Epidermal melanocyte (primary cell): ENCODE results near the gene TRIM31.
"Not testable (repeated sequence)": the region's sequence is repeated elsewhere in the genome, so short reads cannot be mapped to it uniquely, and the experiment has no call there.

ENCODE experiments used
- DNase-seq: peaks from one replicate; pipeline ENCODE4 v3.0.0; 2011; ENCODE audit warnings: low spot score; ENCODE audit not compliant: insufficient read length

The TRIM31 gene

DNA sequence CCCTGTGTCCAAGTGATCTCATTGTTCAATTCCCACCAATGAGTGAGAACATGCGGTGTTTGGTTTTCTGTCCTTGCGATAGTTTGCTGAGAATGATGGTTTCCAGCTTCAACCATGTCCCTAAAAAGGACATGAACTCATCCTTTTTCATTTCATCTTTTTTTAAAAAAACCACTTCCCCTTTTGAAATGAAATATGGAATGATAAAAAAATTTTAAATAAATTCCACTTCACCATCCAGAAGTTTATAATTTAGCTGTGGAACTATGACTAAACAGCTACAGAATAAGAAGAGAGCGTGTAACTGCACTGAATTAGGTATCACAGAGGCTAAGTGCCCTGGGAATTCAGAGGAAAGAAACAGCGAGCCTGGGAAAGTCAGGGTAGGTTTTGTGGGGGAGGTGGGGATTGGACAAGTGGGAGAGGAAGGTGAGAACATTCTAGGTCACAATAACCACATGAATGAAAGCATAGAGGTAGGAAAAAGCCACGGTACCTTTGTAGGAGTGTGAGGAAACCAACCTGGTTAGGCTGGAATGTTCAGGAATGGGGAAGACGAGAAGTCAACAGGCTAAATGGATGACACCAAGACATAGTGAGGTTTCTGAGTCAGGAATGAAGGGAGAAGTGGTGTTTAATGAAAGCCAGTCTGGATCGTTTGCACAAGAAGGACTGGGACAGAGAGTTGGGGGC is 37.1 kb upstream of the TRIM31 start:
- DNase-seq = no peak

DNA sequence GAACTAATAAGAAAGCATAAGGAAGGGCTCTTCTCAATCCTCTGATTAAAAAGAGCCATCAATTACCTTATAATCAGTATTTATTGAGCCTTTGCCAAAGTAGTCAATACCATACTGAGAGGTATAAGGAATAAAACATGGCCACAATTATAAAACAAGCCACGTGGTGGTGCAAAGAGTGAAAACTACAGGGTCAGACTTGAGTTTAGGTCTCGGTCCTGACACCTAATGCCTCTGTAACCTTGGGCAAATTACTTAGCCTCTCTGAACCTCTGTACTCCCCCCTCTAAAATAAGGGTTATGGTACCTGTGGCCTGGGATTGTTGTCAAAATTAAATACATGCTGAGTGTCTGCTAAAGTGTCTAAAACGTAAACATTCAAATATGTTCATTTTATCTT is 36.3 kb upstream of the TRIM31 start:
- no peak for DNase-seq

DNA sequence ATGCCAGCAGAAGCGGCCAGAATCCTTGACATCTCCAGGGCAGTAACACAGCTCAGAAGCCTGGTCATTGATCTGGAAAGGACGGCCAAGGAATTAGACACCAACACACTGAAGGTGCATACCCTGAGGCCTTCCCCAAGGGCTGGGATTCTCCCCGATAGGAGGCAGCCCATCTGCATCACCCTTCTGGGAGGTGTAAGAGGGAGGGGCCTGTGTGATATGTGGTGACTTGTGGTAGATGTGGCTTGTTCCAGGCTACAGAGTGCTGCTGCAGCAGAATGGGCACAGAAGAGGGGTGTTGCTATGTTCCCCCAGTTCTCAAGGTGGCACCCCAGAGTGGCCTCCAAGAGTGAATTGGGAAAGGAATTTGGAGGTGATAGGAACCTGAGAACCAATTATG is 34.2 kb upstream of the TRIM31 start:
- no peak for DNase-seq

DNA sequence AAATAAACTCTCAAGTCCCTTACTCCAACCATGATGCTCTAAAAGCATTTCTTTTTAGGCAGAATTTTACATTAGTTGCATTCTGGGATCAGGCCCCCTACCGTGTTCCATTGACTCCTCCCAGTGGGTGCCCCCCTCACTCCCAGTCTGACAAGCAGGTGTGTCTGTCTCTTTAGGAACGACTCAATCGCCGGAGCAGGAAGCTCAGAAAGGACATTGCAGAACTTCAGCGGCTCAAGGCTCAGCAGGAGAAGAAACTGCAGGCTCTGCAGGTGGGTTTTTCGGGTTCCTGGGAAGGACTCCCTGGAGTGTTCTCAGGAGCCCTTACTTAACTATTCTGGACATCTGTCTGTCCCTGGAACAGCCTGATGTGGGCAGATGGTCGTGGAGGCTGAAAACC is 32.9 kb upstream of the TRIM31 start:
- DNase-seq = no peak

DNA sequence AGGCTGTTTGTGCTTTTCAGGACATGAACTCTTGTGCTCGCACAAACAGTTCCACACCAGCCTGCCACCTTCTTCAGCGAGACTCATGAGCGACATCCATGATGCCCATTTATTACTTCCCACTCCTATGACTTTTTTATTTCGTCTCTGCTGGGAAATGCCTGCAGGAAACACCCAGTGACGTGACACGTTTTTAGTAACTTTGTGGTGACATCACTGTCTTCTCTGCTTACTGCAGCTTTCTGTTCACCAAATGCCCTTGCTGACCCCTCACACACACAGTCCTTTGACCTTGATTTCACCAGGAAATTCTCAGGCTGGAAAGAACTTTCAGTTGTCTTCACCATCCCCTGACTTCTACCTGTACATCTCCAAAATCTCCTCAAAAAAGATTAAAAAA is 31.9 kb upstream of the TRIM31 start:
- DNase-seq = no peak

DNA sequence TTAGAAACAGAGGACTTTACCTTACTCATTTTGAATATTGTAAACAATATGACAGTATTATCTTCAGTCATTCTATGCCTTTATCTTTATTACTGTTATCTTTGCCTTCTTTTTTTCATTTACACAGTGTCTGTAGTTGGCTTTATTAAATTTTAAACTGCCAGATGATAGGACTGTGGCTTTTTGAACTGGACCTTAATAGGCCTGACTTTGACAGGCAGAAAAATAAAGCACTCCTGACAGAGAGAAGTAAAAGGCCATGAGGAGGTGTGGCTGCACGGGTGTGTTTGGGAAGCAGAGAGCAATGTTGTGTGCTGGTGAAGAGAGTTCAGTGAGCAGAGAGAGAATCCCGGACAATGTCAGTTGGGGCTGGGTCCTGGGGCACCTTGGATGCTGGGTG is 30.9 kb upstream of the TRIM31 start:
- DNase-seq = no peak

DNA sequence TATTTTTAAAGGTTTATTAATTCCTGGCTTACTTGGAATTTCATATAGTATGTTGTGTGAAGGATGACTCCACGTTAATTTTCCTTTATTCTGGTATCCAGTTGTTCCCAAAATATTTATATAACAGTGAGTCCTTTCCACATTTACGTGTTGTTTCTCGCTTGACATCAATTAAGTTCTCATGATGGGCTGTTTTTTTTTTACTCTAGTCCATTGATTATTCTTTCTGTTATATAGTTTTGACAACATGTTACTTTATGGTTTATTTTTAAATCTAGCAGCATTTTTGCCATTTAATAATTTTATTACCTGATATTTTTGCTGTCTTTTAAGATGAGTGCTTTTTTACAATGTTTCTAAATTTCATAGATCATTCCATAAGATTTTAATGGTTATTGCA is 29.8 kb upstream of the TRIM31 start:
- DNase-seq = no peak

DNA sequence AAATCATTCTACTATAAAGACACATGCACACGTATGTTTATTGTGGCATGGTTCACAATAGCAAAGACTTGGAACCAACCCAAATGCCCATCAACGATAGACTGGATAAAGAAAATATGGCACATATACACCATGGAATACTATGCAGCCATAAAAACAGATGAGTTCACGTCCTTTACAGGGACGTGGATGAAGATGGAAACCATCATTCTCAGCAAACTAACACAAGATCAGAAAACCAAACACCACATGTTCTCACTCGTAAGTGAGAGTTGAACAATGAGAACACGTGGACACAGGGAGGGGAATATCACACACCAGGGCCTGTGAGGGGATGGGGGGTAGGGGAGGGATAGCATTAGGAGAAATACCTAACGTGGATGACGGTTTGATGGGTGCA is 27.4 kb upstream of the TRIM31 start:
- not testable (repeated sequence) for DNase-seq

DNA sequence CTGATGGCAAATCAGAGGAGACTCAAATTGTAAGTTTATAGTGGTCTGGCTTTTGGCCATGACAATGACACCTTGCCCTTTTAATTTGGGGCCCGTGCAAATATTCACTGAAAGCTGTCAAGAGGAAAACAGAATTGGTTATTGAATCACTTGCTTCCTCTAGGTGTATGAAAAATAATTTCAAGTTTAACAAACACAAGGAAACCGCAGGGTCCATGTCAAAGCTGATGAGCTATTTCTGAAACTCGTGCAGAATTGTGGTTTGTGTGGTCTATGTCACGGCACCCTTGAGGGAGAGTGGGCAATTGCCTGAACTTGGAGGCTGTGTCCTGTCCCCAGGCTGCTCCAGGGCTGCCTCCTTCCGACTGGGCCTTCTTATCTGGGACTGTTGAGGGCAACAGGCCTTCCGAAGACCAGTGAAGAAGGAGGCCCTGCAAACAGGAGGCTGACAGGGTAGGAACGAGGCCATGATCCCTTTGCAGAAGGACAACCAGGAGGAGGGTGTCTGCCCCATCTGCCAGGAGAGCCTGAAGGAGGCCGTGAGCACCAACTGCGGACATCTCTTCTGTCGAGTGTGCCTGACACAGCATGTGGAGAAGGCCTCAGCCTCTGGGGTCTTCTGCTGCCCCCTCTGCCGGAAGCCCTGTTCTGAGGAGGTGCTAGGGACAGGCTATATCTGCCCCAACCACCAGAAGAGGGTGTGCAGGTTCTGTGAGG is 23.8 kb upstream of the TRIM31 start:
- no peak for DNase-seq

DNA sequence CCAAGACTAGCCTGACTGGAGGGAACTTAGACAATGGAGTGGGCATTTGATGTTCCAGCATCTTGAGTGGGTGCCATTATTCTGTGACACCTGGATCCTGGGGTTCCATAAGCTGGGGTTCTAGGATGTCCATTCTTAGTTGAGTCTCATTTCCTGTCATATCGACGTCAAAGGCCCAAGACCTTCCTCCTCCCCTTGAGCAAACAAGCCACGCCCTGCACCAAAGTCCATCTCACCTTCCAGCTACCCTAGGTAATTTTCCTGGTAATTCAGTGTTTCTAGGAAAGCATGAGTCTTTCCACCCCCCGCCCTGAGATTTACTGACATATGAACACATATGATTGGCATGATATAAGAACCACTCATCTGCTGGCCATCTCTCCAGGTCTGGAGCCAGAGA is 22.9 kb upstream of the TRIM31 start, which contains the start of gene TRIM40:
Gene TRIM40, plus strand, starts transcription at position 384 of the 400 bp plus-strand sequence. CDS start 897 bp downstream, outside the sequence.
- no peak for DNase-seq

DNA sequence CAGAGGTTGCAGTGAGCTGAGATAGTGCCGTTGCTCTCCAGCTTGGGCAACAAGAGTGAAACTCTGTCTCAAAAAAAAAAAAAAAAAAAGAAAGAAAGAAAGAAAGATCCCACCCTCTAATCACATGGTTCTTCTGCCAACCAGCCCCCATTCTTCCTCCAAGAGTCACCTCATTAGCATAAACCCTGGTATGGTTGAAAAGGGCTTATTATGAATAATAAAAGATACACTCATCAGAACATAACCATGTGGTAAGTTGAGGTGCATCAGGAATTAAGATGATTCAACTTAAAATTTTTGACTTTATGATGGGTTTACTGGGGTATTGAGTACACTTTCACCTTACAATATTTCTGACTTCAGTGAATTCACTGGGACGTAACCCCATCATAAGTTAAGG is 22.3 kb upstream of the TRIM31 start:
- DNase-seq = no peak

DNA sequence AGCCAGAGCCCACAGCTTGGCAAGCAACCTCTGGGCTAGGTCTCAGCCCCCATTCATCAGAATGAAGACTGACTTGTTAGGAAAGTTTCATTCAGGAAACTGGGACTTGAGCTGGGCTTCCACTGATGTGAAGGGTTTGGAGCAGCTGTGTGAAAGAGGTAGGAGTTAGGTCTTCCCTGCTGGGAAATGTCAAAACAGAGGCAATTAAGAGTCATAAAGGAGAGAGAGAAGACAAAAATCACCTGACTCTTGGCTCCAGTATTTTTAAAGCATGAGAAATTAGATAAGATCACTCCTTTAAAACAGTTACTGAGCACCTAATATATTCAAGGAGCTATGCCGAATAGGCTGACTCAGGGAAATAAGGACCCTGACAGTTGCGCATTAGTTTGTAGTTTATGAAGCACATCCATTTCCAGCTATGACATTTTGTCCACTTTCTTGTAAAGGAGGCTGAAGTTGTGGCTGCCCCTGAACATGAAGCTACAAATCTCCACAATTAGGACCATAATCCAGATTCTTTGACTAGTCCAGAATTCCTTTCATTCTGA is 19.1 kb upstream of the TRIM31 start:
- no peak for DNase-seq

DNA sequence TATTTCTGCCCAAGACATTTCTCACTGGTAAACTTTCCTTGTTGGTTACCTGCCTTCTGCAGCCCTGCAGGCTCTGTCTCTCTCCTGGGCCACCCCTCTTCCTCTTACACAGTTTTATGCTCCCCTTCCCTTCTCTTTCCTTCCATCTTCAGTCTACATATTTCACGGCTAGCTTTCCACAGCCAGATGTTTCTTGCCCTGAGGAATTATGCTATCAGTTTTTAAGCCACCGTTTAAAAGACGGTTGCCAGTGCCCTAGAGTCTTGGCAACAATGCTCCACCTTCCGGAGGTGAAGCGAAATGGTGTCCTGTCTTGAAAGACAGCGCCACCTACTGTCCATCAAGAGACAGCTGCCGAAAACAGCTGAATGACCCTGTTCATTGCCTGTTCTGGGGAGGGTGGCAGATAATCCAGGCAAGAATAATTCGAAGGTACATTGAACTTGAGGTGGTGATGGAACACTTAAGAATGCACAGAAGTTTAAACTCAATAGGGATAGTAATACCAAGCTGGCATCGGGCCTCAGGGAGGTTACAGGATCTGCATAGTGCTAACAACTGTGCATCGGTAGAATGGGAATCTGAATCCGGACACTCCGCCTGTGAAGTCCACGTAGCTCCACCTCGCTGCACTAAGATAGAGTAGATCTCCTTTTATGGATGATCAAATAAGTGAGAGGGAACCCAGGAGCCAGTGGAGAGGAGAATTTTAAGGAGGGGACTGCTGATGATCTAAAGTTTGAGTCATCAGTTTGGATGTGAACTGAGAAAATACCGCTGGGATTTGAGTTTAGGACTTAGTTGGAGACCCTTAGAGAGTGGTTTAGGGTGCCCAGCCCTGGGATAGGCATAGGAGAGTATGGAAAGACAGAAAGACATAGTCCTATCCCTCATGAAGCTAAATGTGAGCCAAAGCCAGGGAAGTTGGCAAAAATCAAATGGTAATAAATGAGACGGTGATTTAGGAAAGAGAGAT is 18.3 kb upstream of the TRIM31 start:
- peak; percentile 88 for DNase-seq

DNA sequence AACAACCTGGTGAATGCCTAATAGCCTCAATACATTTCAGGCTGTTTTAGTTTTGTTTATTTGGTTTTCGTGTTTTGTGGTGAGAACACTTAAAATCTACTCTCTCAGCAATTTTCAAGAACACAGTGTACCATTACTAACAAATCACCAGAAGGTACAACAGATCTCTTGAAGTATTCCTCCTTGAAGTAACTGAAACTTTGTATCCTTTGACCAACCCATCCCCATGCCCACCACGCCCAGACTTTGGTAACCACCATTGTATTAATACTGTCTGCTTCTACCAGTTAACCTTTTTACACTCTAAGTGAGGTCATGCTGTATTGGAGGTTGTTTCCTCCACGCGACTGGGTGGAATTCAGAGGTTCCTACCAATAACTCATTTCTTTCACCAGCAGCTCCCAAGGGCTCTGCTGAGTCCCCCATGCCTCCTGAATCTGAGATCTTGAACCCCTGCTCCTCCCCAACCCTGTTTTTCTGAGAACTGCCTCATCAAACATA is 17.3 kb upstream of the TRIM31 start:
- DNase-seq = no peak

DNA sequence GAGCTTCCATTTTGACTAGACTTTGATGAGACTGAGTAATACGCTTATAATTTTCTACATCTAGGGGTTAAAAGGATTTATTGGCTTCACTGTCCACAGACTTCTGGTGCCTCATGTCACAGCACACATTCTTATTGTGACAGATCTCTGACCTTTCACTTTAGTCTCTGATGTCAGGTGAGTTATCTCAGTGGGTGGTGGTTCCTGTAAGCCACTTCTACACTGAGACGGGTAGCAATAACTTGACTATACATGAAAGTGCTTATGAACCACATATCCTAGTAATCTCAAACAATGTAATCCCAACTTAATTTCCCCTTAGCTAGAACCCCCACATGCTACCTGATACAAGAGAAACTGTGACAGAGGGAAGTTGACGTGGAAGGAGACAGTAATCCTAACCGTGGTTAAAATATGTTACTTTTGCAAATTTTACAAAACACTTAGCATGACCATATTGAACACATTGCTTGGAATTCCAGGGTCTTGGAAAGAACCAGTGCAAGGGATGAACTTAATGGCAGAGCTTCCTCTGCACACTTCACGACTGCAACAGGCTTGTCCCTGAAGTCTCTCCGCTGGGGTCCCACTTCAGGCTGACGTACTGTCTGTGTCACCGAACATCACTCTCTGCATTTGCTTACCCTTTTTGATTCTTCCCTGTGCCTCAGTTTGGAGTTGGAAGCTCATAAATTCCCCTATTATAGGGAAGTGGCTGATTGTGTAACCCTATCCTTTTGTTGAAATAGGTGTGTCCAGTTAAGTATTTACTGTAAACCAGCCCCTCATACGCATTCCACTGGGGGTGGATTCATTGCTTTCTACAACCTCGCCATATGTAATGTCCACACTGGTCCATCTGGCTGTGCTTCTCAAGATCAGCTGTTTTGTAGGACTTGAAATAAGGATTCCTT is 16.6 kb upstream of the TRIM31 start:
- DNase-seq = no peak

DNA sequence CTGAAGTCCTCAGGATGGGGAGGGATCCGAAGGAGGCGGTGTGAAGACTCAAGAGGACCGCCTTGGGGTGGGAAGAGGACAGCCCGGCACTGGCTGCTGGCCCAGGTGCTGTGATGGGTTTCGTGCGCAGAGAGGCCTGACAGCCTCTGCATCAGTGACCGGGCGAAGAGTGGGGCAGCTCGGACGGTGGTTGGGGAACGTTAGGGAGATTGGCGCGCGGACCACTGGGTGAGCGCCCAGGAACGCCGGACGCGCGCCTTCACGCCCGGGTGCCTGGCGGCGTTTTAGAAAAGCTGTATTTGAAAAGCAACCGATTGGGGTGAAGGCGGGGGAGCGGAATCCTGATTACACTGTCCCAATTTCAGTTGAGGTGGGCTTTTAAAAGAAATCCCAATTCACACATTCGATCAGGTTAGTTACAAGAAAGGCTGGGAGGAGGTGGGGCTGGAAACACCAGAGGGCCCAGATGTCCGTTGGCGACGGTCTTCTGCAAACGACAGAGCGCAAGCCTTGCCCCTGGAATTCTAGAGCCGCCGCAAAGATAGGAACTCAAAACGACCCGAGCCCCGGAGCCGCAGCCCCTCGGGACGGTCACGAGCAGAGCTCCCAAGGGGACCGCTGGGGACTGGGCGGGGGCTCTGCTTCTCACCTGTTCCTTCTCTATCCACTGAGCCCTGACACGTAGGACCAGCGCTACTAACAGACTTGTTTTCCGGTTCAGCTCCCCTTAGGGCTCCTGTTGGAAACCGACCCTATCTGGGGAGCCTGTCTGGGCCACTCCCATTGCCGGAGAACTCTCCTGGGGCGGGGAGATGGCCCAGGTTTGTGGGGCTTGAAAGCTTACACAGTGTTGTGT is 14.6 kb upstream of the TRIM31 start:
- no peak for DNase-seq

DNA sequence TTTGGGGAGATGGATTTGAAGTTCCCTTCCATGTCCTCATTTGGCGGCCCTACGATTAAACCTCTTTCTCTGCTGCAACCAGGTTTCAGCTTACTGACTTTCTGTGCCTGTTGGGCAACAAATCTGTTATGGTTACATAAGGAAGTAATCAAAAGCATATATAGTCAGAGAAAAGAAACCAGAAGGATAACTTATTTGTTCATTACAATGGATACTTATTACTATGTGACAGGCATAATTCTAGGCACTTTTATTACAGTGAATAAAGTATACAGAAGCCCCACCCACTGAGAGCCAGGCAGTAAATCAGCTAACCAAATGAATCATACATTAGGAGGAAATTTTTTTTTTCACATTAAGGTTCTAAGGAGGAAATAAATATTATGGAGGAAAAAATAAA is 9.6 kb upstream of the TRIM31 start:
- no peak for DNase-seq

DNA sequence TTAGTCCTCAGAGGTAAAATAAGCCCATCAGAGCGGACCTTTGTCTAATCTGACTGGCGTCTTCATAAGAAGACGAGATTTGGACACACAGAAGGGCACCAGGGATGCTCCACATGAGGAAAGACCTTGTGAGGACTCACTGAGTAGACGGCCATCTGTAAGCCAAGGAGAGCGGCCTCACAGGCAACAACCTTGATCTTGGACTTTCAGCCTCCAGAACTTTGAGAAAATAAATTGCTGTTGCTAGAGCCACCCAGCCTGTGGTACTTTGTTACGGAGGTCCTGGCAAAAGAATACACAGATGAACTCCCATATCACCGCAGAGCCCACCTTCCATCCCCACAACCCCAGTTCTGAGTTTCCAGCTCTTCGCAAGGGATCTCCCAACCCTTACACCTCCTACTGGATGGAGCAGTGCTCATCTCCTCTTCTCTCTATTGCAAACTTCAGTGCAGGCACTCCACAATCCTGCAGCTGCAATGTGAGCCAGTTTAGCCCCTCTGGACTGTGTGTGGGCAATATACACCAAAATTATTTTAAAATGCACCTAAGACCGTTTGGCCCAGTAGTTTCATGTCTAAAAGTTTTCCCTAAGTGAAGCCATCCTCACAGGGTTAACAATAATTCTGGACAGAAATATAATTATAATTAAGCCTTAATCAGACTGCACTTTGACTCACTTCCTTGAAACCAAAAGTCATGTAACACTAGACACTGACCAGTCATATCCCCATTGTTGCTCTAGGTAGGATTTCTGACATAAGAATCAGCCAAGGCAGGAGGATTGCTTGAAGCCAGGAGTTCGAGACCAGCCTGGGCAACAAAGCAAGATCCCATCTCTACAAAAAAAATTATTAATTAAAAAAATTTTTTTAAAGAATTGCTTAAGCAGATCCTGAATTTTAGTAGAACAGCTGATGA is 8.8 kb upstream of the TRIM31 start:
- no peak for DNase-seq
